NCI-H1105 (cell line): Measurements from ENCODE around the gene LYPD8.
"Not testable (repeated sequence)": the region's sequence is repeated elsewhere in the genome, so short reads cannot be mapped to it uniquely, and the experiment has no call there.

Experiments
- DNase-seq: peaks from one replicate; lab custom pipeline; 2025; lab: John Stamatoyannopoulos, UW

The LYPD8 gene

GRCh38 chr1:248755517-248755916 lies at the start of gene LYPD8:
LYPD8 (minus strand) TSS chr1:248755759; CDS start chr1:248751081, 4,678 bp downstream.
- DNase-seq = no peak

- no peak for DNase-seq
These were observed 49.5 kb upstream of the LYPD8 start for GRCh38 chr1:248804771-248805681.

GRCh38 chr1:248803501-248803900 lies 47.9 kb upstream of the LYPD8 start:
- not testable (repeated sequence) for DNase-seq

- no peak for DNase-seq
These were observed 46.9 kb upstream of the LYPD8 start for GRCh38 chr1:248802454-248802853.

- DNase-seq = no peak
These were observed 44.9 kb upstream of the LYPD8 start for GRCh38 chr1:248800459-248800858.

- no peak for DNase-seq
These were observed 43.2 kb upstream of the LYPD8 start for GRCh38 chr1:248798791-248799190.

- DNase-seq = not testable (repeated sequence)
These were observed 39.1 kb upstream of the LYPD8 start for GRCh38 chr1:248794663-248795062.

GRCh38 chr1:248793592-248793991 lies 38.0 kb upstream of the LYPD8 start:
- no peak for DNase-seq

GRCh38 chr1:248792342-248792741 lies 36.8 kb upstream of the LYPD8 start:
- no peak for DNase-seq

- DNase-seq = no peak
These were observed 35.5 kb upstream of the LYPD8 start for GRCh38 chr1:248791010-248791409.

- no peak for DNase-seq
These were observed 34.9 kb upstream of the LYPD8 start for GRCh38 chr1:248790456-248790855.

- DNase-seq = not testable (repeated sequence)
These were observed 33.8 kb upstream of the LYPD8 start for GRCh38 chr1:248789337-248789736.

- DNase-seq = no peak
These were observed 32.8 kb upstream of the LYPD8 start for GRCh38 chr1:248788327-248788726.

- DNase-seq = no peak
These were observed 31.9 kb upstream of the LYPD8 start for GRCh38 chr1:248787430-248787829.

GRCh38 chr1:248786156-248786555 lies 30.6 kb upstream of the LYPD8 start:
- DNase-seq = no peak

GRCh38 chr1:248783367-248783766 lies 27.8 kb upstream of the LYPD8 start:
- DNase-seq = no peak

GRCh38 chr1:248782416-248783141 lies 27.0 kb upstream of the LYPD8 start:
- DNase-seq = no peak

- no peak for DNase-seq
These were observed 23.8 kb upstream of the LYPD8 start for GRCh38 chr1:248779350-248779749.

- DNase-seq = no peak
These were observed 23.3 kb upstream of the LYPD8 start for GRCh38 chr1:248778906-248779305.

- DNase-seq = no peak
These were observed 21.4 kb upstream of the LYPD8 start for GRCh38 chr1:248776991-248777390.

GRCh38 chr1:248775441-248775840 lies 19.9 kb upstream of the LYPD8 start:
- no peak for DNase-seq

GRCh38 chr1:248759644-248760043 lies 4.1 kb upstream of the LYPD8 start:
- no peak for DNase-seq

- DNase-seq = no peak
These were observed 2.8 kb upstream of the LYPD8 start for GRCh38 chr1:248758352-248758751.
